ENCODE measurements around the gene PCED1B.
"Not testable (repeated sequence)": the region's sequence is repeated elsewhere in the genome, so short reads cannot be mapped to it uniquely, and the experiment has no call there.

Gene PCED1B

DNA sequence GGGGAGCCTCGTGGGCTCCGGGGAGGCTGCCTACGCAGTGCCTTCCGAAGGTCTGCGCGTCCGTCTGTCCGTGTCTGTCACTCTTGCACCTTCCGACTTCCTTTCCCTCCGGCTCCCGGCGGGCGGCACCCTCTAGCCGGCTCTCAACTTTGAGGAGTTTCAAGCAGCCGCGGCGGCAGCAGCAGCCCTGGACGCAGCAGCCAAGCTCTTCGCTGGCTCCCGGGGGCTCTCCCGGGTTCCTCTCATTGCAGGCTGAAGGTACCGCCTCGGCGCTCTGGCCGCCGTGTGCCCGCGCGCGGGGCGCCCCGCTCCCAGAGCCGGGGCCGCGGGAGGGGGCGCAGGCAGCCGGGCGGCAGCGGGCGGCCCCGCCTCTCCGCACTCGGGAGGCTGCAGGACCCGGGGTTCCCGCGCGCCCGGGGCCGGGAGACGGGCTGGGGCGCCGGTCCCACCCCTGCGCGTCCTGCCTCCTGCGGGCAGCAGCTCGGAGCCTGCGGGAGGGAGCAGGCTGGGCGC, at the start of gene PCED1B, which contains the start of gene AMIGO2:
TSS of gene PCED1B (plus strand) at position 154 of the 513 bp plus-strand sequence. CDS start 155,443 bp downstream, outside the sequence.
TSS of gene AMIGO2 (minus strand) at position 492 of the 513 bp plus-strand sequence. CDS start 957 bp downstream, outside the sequence.
- in situ Hi-C loops (cut with MboI; ENCODE audit: low sequenced_read_pairs): loop anchor here (10.0 kb wide), 1 partner anchor 225 kb away; no protein-coding TSS in a partner anchor

DNA sequence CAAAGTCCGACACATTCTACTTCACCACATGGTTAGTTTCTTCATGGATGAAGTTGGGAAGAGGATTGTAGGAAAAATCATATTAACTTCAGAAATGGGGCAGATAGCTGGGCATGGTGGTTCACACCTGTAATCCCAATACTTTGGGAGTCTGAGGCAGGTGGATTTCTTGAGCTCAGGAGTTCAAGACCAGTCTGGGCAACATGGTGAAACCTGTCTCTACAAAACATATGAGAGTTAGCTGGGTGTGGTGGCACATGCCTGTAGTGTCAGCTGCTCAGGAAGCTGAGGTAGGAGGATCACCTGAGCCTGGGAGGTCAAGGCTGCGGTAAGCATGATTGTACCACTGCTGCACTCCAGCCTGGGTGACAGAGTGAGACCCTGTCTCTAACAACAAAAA, 49.5 kb upstream of the PCED1B start:
- in situ Hi-C loops (cut with MboI; ENCODE audit: low sequenced_read_pairs): no loop called here

GRCh38 chr12:47032644-47033043, 46.8 kb upstream of the PCED1B start:
- in situ Hi-C loops (cut with MboI; ENCODE audit: low sequenced_read_pairs): no loop called here

- in situ Hi-C loops (cut with MboI; ENCODE audit: low sequenced_read_pairs): no loop called here
Measured at GRCh38 chr12:47033081-47033480, 46.3 kb upstream of the PCED1B start.

GRCh38 chr12:47033789-47034555, 45.4 kb upstream of the PCED1B start:
- in situ Hi-C loops (cut with MboI; ENCODE audit: low sequenced_read_pairs): no loop called here

DNA sequence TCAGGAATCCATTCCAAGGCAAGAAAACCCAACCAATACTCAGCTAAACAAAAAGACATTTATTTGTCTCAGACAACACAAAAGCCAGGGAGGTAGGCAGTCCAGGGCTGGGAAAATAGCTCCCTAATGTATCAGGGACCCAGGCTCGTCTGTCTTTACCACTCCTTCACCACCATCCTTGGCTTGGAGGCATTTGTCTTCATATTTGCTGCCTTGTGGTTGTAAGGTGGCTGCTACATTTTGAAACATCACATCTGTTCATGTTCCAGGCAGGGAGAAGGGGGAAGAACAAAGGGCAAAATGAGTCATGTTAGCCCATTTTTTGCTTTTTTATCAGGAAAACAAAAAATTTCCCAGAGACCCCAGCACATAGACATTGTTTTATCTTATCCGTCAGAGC, 44.8 kb upstream of the PCED1B start:
- in situ Hi-C loops (cut with MboI; ENCODE audit: low sequenced_read_pairs): no loop called here

DNA sequence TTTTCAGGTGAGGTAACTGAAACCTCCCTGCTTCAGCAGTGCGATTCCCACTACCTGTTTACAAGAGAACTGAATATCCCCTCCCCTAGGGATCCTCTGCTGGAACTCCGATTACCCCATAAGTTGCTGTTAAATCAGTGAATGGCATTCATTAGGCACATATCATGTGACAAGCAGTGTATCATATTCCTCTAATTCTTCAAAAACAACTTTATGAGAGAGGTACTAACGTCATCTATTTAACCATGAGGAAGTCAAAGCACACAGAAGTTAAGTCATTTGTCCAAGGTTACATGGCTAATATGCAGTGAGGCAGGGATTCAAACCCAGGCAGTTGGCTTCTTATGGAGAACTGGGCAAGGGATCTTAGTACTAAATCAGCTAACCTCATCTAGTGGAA, 43.9 kb upstream of the PCED1B start:
- in situ Hi-C loops (cut with MboI; ENCODE audit: low sequenced_read_pairs): no loop called here

DNA sequence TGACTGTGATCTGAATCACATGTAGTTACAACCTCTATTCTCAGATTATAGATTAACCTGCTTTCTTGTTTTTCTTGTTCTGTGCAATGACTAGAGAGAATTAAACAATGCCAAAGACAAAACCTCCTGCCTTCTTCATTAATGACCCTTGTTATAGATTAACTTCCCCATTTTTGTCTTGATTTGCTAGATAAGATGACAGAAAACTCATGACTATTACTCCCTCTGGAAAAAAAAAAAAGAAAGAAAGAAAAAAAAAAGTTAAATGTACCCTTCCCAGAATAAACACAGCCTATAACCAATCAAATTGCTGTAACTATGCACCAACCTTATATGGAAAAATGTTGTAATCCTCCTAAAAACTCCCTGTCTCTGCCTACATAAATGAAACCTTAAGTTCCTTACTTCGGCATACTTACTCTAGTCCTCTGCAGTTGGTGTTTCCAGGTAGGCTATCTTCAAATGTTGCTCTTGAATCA, 41.1 kb upstream of the PCED1B start:
- in situ Hi-C loops (cut with MboI; ENCODE audit: low sequenced_read_pairs): no loop called here

- in situ Hi-C loops (cut with MboI; ENCODE audit: low sequenced_read_pairs): no loop called here
Measured at GRCh38 chr12:47039079-47039478, 40.3 kb upstream of the PCED1B start.

GRCh38 chr12:47039756-47040155, 39.7 kb upstream of the PCED1B start:
- in situ Hi-C loops (cut with MboI; ENCODE audit: low sequenced_read_pairs): no loop called here

- in situ Hi-C loops (cut with MboI; ENCODE audit: low sequenced_read_pairs): no loop called here
Measured at GRCh38 chr12:47041327-47041726, 38.1 kb upstream of the PCED1B start.

DNA sequence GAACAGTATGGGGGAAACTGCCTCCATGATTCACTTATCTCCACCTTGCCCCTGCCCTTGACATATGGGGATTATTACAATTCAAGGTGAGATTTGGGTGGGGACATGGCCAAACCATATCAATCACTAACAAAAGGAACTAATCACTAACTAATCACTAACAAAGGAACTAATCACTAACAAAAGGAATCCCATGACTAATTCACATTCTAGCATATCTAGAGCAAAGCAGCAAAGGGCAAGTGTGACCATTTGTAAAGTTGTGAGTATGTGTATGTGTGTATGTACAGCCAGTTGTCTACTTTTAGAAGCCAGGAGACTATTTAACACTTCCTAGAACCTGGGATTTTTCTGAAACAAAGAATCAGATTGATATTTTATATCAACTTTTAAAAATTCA, 30.9 kb upstream of the PCED1B start:
- in situ Hi-C loops (cut with MboI; ENCODE audit: low sequenced_read_pairs): no loop called here

DNA sequence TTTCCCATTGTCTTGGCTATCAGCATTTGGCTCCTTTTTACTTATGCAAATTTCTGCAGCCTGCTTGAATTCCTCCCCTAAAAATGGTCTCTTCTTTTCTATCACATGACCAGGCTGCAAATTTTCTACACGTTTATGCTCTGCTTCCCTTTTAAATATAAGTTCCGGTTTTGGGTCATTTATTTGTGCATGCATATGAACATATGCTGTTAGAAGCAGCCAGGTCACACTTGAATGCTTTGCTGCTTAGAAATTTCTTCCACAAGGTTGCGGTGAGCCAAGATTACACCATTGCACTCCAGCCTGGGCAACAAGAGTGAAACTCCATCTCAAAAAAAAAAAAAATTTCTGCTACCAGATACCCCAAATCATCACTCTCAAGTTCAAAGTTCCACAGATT, 28.1 kb upstream of the PCED1B start:
- in situ Hi-C loops (cut with MboI; ENCODE audit: low sequenced_read_pairs): not testable (repeated sequence)

DNA sequence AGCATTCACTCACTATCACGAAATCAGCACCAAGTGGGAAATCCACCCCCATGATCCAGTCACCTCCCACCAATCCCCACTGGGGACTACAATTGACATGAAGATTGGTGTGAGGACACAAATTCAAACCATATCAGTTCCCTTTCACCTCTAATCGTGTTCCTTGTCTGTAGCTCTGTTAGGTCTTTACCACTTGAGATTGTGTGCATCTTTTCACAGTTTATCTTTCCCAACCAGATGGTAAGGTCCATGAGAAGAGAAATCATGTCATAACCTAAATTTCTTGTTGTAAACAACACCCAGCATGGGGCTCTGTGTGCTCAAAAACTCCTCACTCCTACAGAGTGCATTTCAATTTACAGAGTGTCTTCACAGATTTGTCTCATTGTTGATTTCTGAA, 27.1 kb upstream of the PCED1B start:
- in situ Hi-C loops (cut with MboI; ENCODE audit: low sequenced_read_pairs): no loop called here

GRCh38 chr12:47053961-47054360, 25.5 kb upstream of the PCED1B start:
- in situ Hi-C loops (cut with MboI; ENCODE audit: low sequenced_read_pairs): no loop called here

DNA sequence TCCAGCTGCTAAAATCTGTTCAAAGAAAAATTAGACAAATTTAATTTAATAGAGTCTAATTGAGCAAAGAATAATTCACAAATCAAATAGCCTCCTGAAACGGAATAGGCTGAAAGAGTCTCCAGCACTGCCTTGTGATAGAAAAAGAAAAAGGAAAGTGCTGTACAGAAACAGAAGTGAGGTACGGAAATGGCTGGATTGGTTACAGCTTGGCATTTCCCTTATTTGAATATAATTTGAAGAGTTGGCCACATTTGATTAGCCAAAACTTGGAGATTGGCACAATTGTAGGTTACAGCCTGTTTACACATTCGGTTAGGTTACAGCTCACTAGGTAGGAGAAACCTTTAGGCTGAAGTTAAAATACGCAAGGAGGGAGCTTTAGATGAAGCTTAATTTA, 24.8 kb upstream of the PCED1B start:
- in situ Hi-C loops (cut with MboI; ENCODE audit: low sequenced_read_pairs): no loop called here

DNA sequence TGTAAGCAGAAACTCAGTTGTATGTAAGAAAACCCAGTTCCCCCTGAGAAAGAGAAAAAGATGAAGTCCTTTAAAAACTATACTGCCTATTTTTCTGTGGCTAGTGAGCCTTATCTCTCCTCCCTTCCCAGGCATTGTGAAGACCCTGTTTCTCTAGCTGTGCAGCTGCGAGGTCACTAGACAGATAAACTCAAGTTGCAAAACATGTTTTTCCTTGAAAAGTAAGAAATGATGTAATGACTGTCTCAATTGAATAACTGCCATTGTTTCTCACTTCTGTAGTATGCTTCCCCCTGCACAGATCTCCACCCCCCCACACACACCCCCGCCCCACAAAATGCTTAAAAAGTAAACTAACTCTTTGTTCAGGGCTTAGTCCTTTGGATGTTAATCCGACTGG, 23.6 kb upstream of the PCED1B start:
- in situ Hi-C loops (cut with MboI; ENCODE audit: low sequenced_read_pairs): not testable (repeated sequence)

DNA sequence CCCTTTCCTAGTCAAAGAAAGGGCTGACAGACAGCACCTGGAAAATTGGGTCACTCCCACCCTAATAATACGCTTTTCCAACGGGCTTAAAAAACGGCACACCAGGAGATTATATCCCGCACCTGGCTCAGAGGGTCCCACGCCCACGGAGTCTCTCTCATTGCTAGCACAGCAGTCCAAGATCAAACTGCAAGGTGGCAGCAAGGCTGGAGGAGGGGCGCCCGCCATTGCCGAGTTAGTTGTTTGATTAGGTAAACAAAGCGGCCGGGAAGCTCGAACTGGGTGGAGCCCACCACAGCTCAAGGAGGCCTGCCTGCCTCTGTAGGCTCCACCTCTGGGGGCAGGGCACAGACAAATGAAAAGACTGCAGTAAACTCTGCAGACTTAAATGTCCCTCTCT, 22.5 kb upstream of the PCED1B start:
- in situ Hi-C loops (cut with MboI; ENCODE audit: low sequenced_read_pairs): not testable (repeated sequence)

- in situ Hi-C loops (cut with MboI; ENCODE audit: low sequenced_read_pairs): not testable (repeated sequence)
Measured at GRCh38 chr12:47058640-47059039, 20.8 kb upstream of the PCED1B start.

- in situ Hi-C loops (cut with MboI; ENCODE audit: low sequenced_read_pairs): no loop called here
Measured at GRCh38 chr12:47065546-47065945, 13.9 kb upstream of the PCED1B start.

- in situ Hi-C loops (cut with MboI; ENCODE audit: low sequenced_read_pairs): no loop called here
Measured at GRCh38 chr12:47066278-47067025, 13.0 kb upstream of the PCED1B start.

DNA sequence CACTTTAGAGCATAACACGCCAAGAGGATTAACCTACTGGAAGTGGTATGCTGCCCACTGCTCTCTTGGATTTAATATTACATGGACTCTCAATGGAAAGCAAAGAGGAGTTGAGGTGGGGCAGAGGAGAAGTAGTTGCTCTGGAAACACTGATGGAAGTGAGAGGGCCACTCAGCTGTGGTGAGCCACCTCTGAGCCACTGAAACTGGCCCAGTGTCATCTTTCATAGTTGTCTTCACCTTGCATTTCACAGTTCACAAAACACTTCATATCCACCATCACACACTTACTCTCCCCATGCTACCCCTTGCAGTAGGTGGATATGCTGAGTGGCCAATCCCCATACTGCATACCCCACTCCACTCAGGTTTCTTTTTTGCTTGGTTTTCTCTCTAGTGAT, 12.2 kb upstream of the PCED1B start:
- in situ Hi-C loops (cut with MboI; ENCODE audit: low sequenced_read_pairs): no loop called here
